Activated B cell treated with CpG ODN at 0.5 μM for 24 hours (primary cell): ENCODE measurements around the gene AMBRA1. TPM values are rescaled to one million over a fixed set of nuclear protein-coding genes. Genes with fewer than 3 reads are reported as not detected.
"Not testable (repeated sequence)": the region's sequence is repeated elsewhere in the genome, so short reads cannot be mapped to it uniquely, and the experiment has no call there.

Experiments
- ATAC-seq: fragments of 200-7000 bp; cut with Tn5 transposase; one replicate; pipeline ENCODE4 v1.10.0; 2021; ENCODE audit warnings: low read depth, mild to moderate bottlenecking, moderate library complexity
- CTCF ChIA-PET: fragments of 350-600 bp; sonication (Branson Sonifier 250); formaldehyde crosslinking; loops from one replicate; lab custom pipeline; 2021; ENCODE audit warnings: antibody characterized with exemption; lab: Charles Lee
- POLR2A ChIA-PET: fragments of 350-600 bp; sonication (Branson Sonifier 250); formaldehyde crosslinking; loops from one replicate; lab custom pipeline; 2021; ENCODE audit warnings: antibody characterized with exemption; lab: Charles Lee
- DNase-seq: peaks from one replicate; pipeline ENCODE4 v3.0.0; 2022
- H3K27ac Mint-ChIP-seq: one replicate; pipeline ENCODE4 v1.8.0; 2020; ENCODE audit warnings: mixed read lengths
- H3K27me3 Mint-ChIP-seq: one replicate; pipeline ENCODE4 v1.8.0; 2021; ENCODE audit warnings: mixed read lengths
- H3K36me3 Mint-ChIP-seq: one replicate; pipeline ENCODE4 v1.8.0; 2021; ENCODE audit warnings: low read depth, mixed read lengths
- H3K4me1 Mint-ChIP-seq: one replicate; pipeline ENCODE4 v1.8.0; 2021; ENCODE audit warnings: mixed read lengths
- H3K4me3 Mint-ChIP-seq: one replicate; pipeline ENCODE4 v1.8.0; 2020; ENCODE audit warnings: mild to moderate bottlenecking, mixed read lengths
- H3K9me3 Mint-ChIP-seq: one replicate; pipeline ENCODE4 v1.8.0; 2020; ENCODE audit warnings: mixed read lengths
- CTCF ChIP-seq: fragments of 200-600 bp; IDR thresholded peaks from one replicate; pipeline ENCODE4 v1.8.0; 2022; ENCODE audit warnings: antibody characterized with exemption, mild to moderate bottlenecking
- intact Hi-C: fragments of 100-400 bp; cut with micrococcal nuclease; formaldehyde crosslinking; loops from one replicate; pipeline ENCODE4 v1.15.1; 2024
- total RNA-seq: library from RNA; stranded (reverse); gene quantifications from 2 replicates; pipeline ENCODE4 v1.2.3, GENCODE V29; 2022

Gene AMBRA1
- total RNA-seq, 1 donor from 2014 or later: 39.1 TPM

GRCh38 chr11:46375392-46376101 is 218.3 kb downstream of the AMBRA1 start:
- Mint-ChIP-seq H3K36me3 (peaks cover 49% of the 10 kb centered on the region), H3K27ac (no peak overlapping the region), H3K9me3 (no peaks in the 10 kb centered on the region), H3K4me3 (no peak overlapping the region), H3K27me3 (no peaks in the 10 kb centered on the region), H3K4me1 (peaks cover 4% of the 10 kb centered on the region)
- ChIA-PET CTCF (no interaction called here), POLR2A (no interaction called here)
- ATAC-seq (no peak), DNase-seq (no peak)
- intact Hi-C loops: no loop called here
- no peak for TF ChIP-seq CTCF

GRCh38 chr11:46374815-46375214 is 219.0 kb downstream of the AMBRA1 start:
- DNase-seq: no peak
- ChIA-PET CTCF (no interaction called here), POLR2A (no interaction called here)
- intact Hi-C loops: no loop called here
- no peak for ATAC-seq
- Mint-ChIP-seq H3K27me3 (no peaks in the 10 kb centered on the region), H3K4me1 (peaks cover 3% of the 10 kb centered on the region), H3K36me3 (peaks cover 56% of the 10 kb centered on the region), H3K27ac (no peak overlapping the region), H3K4me3 (no peak overlapping the region), H3K9me3 (no peaks in the 10 kb centered on the region)
- TF ChIP-seq CTCF: no peak

- Mint-ChIP-seq H3K9me3 (no peaks in the 10 kb centered on the region), H3K4me1 (no peaks in the 10 kb centered on the region), H3K27ac (no peak overlapping the region), H3K36me3 (peaks cover 63% of the 10 kb centered on the region), H3K4me3 (no peak overlapping the region), H3K27me3 (no peaks in the 10 kb centered on the region)
- TF ChIP-seq CTCF: no peak
- DNase-seq (no peak), ATAC-seq (no peak)
- ChIA-PET POLR2A (interaction anchor here (0.7 kb wide), 1 partner anchor 20 kb away, joined by 10 read pairs; no protein-coding TSS in a partner anchor), CTCF (interaction anchor here (1.0 kb wide), 1 partner anchor 15 kb away, joined by 3 read pairs; no protein-coding TSS in a partner anchor)
- intact Hi-C loops: no loop called here
Measured at GRCh38 chr11:46373787-46374740, 219.8 kb downstream of the AMBRA1 start.

GRCh38 chr11:46372501-46372900 is 221.3 kb downstream of the AMBRA1 start:
- H3K27ac Mint-ChIP-seq, CTCF ChIA-PET, H3K4me1 Mint-ChIP-seq, H3K9me3 Mint-ChIP-seq, intact Hi-C loops, DNase-seq, POLR2A ChIA-PET, H3K27me3 Mint-ChIP-seq, H3K4me3 Mint-ChIP-seq, ATAC-seq: not testable (repeated sequence)
- H3K36me3 Mint-ChIP-seq: peaks cover 64% of the 10 kb centered on the region

- Mint-ChIP-seq H3K27me3 (no peaks in the 10 kb centered on the region), H3K9me3 (no peaks in the 10 kb centered on the region), H3K4me3 (no peak overlapping the region), H3K36me3 (peaks cover 60% of the 10 kb centered on the region), H3K4me1 (peaks cover 3% of the 10 kb centered on the region), H3K27ac (no peak overlapping the region)
- ATAC-seq (no peak), DNase-seq (no peak)
- TF ChIP-seq CTCF: no peak
- ChIA-PET POLR2A (no interaction called here), CTCF (no interaction called here)
- intact Hi-C loops: no loop called here
Measured at GRCh38 chr11:46372086-46372485, 221.7 kb downstream of the AMBRA1 start.

DNA sequence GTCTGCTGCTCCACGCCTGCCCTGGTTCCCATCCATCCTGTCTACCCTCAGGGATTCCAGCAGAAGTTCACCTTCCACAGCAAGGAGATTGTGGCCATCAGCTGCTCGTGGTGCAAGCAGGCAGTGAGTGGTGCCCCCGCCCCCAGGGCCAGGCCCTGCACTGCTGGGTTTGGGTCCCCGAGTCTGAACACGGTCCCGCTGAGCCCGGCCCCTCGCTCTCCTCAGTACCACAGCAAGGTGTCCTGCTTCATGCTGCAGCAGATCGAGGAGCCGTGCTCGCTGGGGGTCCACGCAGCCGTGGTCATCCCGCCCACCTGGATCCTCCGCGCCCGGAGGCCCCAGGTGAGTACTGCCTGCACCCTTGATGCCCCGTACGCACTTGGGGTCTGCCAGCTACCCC is 222.6 kb downstream of the AMBRA1 start:
- H3K4me3 Mint-ChIP-seq, H3K27me3 Mint-ChIP-seq, H3K4me1 Mint-ChIP-seq, ATAC-seq, intact Hi-C loops, H3K9me3 Mint-ChIP-seq, DNase-seq, CTCF ChIA-PET, H3K27ac Mint-ChIP-seq: not testable (repeated sequence)
- POLR2A ChIA-PET: interaction anchor here (0.6 kb wide), 1 partner anchor 124 kb away, joined by 5 read pairs; no protein-coding TSS in a partner anchor
- peaks cover 51% of the 10 kb centered on the region for H3K36me3 Mint-ChIP-seq
